Thyroid gland (tissue), 4 donors: ENCODE results near the gene TRAP1.
"Not testable (repeated sequence)": the region's sequence is repeated elsewhere in the genome, so short reads cannot be mapped to it uniquely, and the experiment has no call there.

Experiments
- CTCF ChIP-seq, 6 experiments: fragments of 200-600 bp in 3 of 6; fragments of 450-650 bp in 3 of 6; sonication (generic) in 3 of 6; IDR thresholded peaks; one replicate each; pipeline ENCODE4 v1.5.1; 2016 to 2019; ENCODE audit warnings: antibody characterized with exemption in 6 of 6, mild to moderate bottlenecking in 2 of 6, inconsistent platforms in 1 of 6, moderate library complexity in 1 of 6
- POLR2A ChIP-seq, 2 donors: fragments of 450-650 bp; IDR thresholded peaks; one replicate each; pipeline ENCODE4 v1.6.1; 2017; ENCODE audit warnings: antibody characterized with exemption in 2 of 2, mild to moderate bottlenecking in 2 of 2, moderate library complexity in 1 of 2

- not testable (repeated sequence) for TF ChIP-seq CTCF, POLR2A (IDR thresholded peaks at IDR 0.05)
These were observed 61.2 kb downstream of the TRAP1 start for GRCh38 chr16:3656160-3656490.
